Tibial nerve (tissue), 3 donors: ENCODE measurements around the gene PI16.

Experiments
- POLR2A ChIP-seq, 2 donors: fragments of 450-650 bp; IDR thresholded peaks; one replicate each; pipeline ENCODE4 v1.6.1; 2017; ENCODE audit warnings: antibody characterized with exemption in 2 of 2, mild to moderate bottlenecking in 2 of 2, moderate library complexity in 2 of 2
- TF ChIP-seq, protein P1 (sequence below), 5 experiments: fragments of 200-600 bp in 3 of 5; fragments of 450-650 bp in 2 of 5; sonication (generic) in 3 of 5; IDR thresholded peaks; one replicate each; pipeline ENCODE4 v1.5.1; 2016 to 2019; ENCODE audit warnings: antibody characterized with exemption in 5 of 5, mild to moderate bottlenecking in 3 of 5, moderate library complexity in 2 of 5

DNA sequence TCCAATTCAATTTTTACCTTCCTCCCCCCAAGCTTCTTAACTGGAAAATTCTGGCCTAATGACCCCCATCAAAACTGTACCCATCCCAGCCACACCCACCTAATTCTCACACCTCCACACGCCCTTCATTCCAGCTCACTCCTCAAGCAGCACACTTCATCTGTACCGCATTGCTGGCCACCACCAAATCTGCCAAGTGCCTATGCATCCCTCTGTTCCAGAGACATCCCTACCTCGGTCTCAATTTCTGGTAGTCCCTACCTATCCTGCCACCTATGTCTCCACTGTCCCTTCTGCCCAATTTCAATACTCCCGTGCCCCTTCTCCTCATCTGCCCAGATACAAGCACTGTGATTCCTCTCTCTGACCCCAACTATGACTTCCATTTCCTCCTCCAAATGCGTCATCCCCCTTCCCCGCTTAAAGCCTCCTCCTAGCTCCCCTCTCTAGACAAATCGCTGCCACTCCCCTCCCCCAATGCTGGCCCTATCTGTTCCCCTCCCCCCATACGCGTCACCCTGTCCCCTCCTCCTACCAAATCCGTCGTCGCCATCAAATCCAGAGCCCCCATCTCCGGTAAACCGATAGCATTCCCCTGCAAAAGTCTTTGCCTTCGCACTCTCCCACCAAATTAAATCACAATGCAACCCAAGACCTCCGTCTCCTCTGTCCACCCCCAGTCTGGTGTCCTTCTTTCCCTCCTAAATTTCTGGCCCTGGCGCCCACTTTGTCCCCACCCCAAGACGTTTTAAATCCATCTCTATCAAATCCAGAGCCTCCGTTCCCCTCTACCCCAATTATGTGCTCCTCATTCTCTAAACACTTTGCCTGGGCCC is 30.3 kb downstream of the PI16 start:
- TF ChIP-seq, protein P1, sequence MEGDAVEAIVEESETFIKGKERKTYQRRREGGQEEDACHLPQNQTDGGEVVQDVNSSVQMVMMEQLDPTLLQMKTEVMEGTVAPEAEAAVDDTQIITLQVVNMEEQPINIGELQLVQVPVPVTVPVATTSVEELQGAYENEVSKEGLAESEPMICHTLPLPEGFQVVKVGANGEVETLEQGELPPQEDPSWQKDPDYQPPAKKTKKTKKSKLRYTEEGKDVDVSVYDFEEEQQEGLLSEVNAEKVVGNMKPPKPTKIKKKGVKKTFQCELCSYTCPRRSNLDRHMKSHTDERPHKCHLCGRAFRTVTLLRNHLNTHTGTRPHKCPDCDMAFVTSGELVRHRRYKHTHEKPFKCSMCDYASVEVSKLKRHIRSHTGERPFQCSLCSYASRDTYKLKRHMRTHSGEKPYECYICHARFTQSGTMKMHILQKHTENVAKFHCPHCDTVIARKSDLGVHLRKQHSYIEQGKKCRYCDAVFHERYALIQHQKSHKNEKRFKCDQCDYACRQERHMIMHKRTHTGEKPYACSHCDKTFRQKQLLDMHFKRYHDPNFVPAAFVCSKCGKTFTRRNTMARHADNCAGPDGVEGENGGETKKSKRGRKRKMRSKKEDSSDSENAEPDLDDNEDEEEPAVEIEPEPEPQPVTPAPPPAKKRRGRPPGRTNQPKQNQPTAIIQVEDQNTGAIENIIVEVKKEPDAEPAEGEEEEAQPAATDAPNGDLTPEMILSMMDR (IDR thresholded peaks at IDR 0.05) = no peak
- no peak for TF ChIP-seq POLR2A (IDR thresholded peaks at IDR 0.05)
